Activated CD8-positive, alpha-beta memory T cell treated with anti-CD3 and anti-CD28 coated beads, Interleukin-2, amount 10 ng/mL, durations not matched to agents 7 days and 5 days (primary cell): ENCODE measurements around the gene CERK. TPM values are rescaled to one million over a fixed set of nuclear protein-coding genes. Genes with fewer than 3 reads are reported as not detected.
"Not testable (repeated sequence)": the region's sequence is repeated elsewhere in the genome, so short reads cannot be mapped to it uniquely, and the experiment has no call there.

Source experiments
- ATAC-seq: fragments of 150-1000 bp; cut with Tn5 transposase; one replicate; pipeline ENCODE4 v1.10.0; 2021; ENCODE audit warnings: moderate library complexity
- CTCF ChIA-PET: fragments of 350-600 bp; sonication (Branson Sonifier 250); formaldehyde crosslinking; loops from one replicate; lab custom pipeline; 2021; ENCODE audit warnings: antibody characterized with exemption; lab: Charles Lee
- DNase-seq: peaks from one replicate; pipeline ENCODE4 v3.0.0-alpha.2; 2020
- H3K27ac Mint-ChIP-seq: one replicate; pipeline ENCODE4 v1.8.0; 2021; ENCODE audit warnings: mild to moderate bottlenecking, mixed read lengths
- H3K27me3 Mint-ChIP-seq: one replicate; pipeline ENCODE4 v1.8.0; 2021; ENCODE audit warnings: mixed read lengths
- H3K36me3 Mint-ChIP-seq: one replicate; pipeline ENCODE4 v1.8.0; 2021; ENCODE audit warnings: mild to moderate bottlenecking, mixed read lengths
- H3K4me1 Mint-ChIP-seq: one replicate; pipeline ENCODE4 v1.8.0; 2021; ENCODE audit warnings: mixed read lengths
- H3K4me3 Mint-ChIP-seq: one replicate; pipeline ENCODE4 v1.8.0; 2021; ENCODE audit warnings: mild to moderate bottlenecking, moderate library complexity, mixed read lengths
- H3K9me3 Mint-ChIP-seq: one replicate; pipeline ENCODE4 v1.8.0; 2022; ENCODE audit warnings: low read depth, mixed read lengths
- total RNA-seq, 2 experiments: library from RNA; stranded (reverse); gene quantifications; one replicate each; pipeline ENCODE4 v1.2.3, GENCODE V29; 2021

The CERK gene
- total RNA-seq, 2 experiments from 2014 or later: 53.3 to 59.7 TPM

DNA sequence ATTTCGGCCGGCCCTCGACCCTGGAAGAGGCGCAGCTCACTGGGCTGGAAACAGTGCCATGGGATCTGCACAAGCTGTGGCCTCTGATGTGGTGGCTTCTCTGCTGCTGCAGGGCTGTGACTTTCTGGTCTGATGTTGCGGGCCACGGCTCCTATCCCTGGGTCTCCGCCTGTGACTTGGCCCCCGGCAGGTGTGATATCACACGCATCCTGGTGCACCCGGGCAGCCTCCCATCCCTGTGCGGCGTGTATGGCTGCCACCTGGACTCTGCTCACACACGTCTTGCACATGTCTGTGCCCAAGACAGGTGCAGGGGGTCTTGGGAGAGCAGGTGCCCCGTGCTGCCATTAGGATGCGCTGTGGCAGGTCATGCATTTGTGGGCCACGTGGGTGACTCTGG lies 86.7 kb downstream of the CERK start:
- H3K4me1 Mint-ChIP-seq: peaks cover 15% of the 10 kb centered on the region
- no peaks in the 10 kb centered on the region for H3K9me3 Mint-ChIP-seq
- H3K27me3 Mint-ChIP-seq: no peaks in the 10 kb centered on the region
- H3K36me3 Mint-ChIP-seq: no peaks in the 10 kb centered on the region
- no peak for DNase-seq
- H3K4me3 Mint-ChIP-seq: no peak overlapping the region
- ATAC-seq: no peak
- CTCF ChIA-PET: no interaction called here
- no peak overlapping the region for H3K27ac Mint-ChIP-seq

GRCh38 chr22:46650078-46650810 lies 87.8 kb downstream of the CERK start:
- H3K36me3 Mint-ChIP-seq: no peaks in the 10 kb centered on the region
- no peak overlapping the region for H3K27ac Mint-ChIP-seq
- CTCF ChIA-PET: no interaction called here
- no peak for ATAC-seq
- H3K4me1 Mint-ChIP-seq: peaks cover 15% of the 10 kb centered on the region
- DNase-seq: no peak
- no peaks in the 10 kb centered on the region for H3K27me3 Mint-ChIP-seq
- H3K4me3 Mint-ChIP-seq: no peak overlapping the region
- no peaks in the 10 kb centered on the region for H3K9me3 Mint-ChIP-seq

DNA sequence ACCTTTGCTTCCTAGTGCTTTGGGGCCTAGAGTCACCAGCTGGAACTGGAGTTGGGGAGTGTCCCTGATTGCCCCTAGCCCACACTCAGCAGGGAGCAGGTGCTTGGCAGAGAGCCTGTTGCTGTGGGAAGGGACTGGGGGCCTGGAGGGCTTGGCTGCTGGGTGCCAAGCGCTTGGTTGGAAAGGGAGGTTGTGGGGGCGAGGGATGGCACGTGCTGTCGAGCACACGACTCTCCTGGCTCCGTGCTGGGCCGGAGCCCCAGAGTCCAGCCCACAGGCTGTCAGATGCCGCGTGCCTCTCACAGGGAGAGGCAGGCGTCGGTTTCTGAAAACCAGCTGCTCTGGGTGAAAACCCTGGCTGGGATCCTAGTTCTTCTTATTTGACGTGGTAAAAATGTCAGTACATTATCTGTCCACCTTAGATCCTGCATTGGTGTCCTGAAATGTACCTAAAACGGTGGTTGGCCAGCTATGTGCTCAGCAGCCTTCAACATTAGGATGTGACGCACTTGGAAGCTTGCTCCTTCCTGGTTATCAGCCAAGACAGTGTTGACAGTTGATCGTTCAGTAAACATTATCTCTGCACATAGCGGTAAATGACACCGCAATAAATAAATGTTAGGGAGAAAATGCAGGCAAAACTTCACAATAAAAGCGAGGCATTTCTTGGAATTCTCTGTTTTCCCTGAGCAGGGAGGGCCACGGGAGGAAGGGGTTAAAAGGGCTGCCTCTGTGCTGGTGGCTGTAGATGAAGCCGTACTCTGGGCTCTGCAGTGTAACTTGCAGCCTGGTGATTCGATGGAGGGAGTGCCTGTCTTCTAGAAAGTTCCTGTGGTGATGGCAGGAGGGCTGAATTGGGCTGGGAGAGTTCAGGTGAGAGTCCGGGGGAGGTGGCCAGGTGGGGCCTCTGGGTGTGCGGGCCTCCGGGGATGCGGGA lies 88.6 kb downstream of the CERK start:
- ATAC-seq (no peak), DNase-seq (no peak)
- CTCF ChIA-PET: no interaction called here
- no peaks in the 10 kb centered on the region for H3K9me3 Mint-ChIP-seq
- H3K4me3 Mint-ChIP-seq: no peak overlapping the region
- H3K4me1 Mint-ChIP-seq: peaks cover 15% of the 10 kb centered on the region
- H3K27ac Mint-ChIP-seq: no peak overlapping the region
- no peaks in the 10 kb centered on the region for H3K27me3 Mint-ChIP-seq
- no peaks in the 10 kb centered on the region for H3K36me3 Mint-ChIP-seq

DNA sequence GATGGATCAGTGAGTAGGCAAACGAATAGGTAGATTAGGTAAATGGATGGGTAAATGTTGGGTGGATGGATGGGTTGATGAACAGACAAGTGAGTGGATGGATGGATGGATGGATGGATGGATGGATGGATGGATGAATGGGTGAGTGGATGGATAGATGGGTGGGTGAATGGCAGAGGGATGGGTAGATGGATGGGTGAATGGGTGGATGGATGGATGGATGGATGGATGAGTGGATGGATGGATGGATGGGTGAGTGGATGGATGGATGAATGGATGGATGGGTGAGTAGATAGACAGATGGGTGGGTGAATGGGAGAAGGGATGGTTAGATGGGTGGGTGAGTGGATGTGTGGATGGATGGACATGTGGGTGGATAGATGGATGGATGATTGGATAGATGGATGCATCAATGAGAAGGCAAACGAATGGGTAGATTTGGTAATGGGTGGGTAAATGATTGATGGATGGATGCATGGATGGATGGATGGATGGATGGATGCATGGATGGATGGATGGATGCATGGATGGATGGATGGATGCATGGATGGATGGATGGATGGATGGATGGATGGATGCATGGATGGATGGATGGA lies 89.7 kb downstream of the CERK start:
- H3K36me3 Mint-ChIP-seq, ATAC-seq, H3K27ac Mint-ChIP-seq, H3K9me3 Mint-ChIP-seq, DNase-seq, H3K4me3 Mint-ChIP-seq, CTCF ChIA-PET, H3K27me3 Mint-ChIP-seq, H3K4me1 Mint-ChIP-seq: not testable (repeated sequence)

DNA sequence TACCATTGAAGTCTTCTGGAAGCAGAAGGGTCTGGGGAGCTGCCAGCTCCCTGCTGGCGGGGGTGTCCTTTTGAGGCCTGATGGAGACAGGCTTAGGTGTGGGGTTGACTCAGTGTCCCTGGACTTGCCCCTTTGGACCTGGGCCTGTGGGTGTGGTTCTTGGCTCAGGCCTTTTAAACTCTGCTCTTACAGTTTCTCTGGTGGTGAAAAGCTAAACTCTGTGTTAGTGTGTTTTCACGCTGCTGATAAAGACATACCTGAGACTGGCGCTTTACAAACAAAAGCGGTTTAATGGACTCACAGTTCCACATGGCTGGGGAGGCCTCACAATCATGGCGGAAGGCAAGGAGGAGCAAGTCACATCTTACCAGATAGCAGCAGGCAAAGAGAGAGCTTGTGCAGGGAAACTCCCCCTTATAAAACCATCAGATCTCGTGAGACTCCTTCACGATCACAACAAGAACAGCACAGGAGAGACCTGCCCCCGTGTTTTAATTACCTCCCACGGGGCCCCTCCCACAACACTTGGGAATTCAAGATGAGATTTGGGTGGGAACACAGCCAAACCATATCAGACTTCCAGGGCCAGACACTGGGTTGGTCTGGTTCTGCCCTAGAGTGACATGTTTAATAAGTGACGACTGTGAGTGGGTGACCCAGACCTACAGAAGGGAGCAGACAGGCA lies 91.4 kb downstream of the CERK start:
- H3K9me3 Mint-ChIP-seq: no peaks in the 10 kb centered on the region
- no peaks in the 10 kb centered on the region for H3K4me1 Mint-ChIP-seq
- H3K27me3 Mint-ChIP-seq: no peaks in the 10 kb centered on the region
- DNase-seq (no peak), ATAC-seq (no peak)
- peaks cover 3% of the 10 kb centered on the region for H3K36me3 Mint-ChIP-seq
- CTCF ChIA-PET: interaction anchor here (1.6 kb wide), 1 partner anchor 83 kb away, joined by 4 read pairs; no protein-coding TSS in a partner anchor
- H3K27ac Mint-ChIP-seq: no peak overlapping the region
- H3K4me3 Mint-ChIP-seq: no peak overlapping the region

GRCh38 chr22:46642840-46643480 lies 95.1 kb downstream of the CERK start:
- H3K9me3 Mint-ChIP-seq, H3K27me3 Mint-ChIP-seq, H3K27ac Mint-ChIP-seq, H3K4me1 Mint-ChIP-seq, H3K36me3 Mint-ChIP-seq, CTCF ChIA-PET, H3K4me3 Mint-ChIP-seq, DNase-seq, ATAC-seq: not testable (repeated sequence)

DNA sequence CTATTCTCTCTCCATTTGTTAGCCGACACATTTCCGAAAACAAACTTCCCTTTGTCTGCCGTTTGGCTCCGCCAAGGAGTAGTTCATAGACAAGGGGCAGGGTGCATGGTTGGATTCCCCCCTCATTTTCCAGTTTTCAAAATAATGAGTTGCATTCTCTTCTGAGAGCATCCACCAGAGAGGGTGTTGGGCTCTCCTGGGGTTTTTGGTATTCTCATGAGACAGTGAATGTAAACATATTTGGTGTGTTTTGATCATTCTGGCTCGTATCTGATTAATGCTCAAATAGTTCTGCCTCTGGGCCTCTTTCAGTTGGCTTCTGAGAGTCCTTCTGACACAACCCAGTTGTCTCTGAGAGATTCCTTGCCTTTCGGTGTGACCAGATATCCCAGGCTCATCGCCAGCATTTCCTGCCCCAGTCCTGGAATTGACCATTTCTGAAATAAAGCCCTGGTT lies 96.2 kb downstream of the CERK start:
- H3K27ac Mint-ChIP-seq: no peak overlapping the region
- no peaks in the 10 kb centered on the region for H3K9me3 Mint-ChIP-seq
- H3K4me3 Mint-ChIP-seq: no peak overlapping the region
- CTCF ChIA-PET: no interaction called here
- no peaks in the 10 kb centered on the region for H3K27me3 Mint-ChIP-seq
- H3K36me3 Mint-ChIP-seq: peaks cover 3% of the 10 kb centered on the region
- no peaks in the 10 kb centered on the region for H3K4me1 Mint-ChIP-seq
- no peak for DNase-seq
- no peak for ATAC-seq

- no peak for DNase-seq
Measured at GRCh38 chr22:46640293-46641055, 97.6 kb downstream of the CERK start.

DNA sequence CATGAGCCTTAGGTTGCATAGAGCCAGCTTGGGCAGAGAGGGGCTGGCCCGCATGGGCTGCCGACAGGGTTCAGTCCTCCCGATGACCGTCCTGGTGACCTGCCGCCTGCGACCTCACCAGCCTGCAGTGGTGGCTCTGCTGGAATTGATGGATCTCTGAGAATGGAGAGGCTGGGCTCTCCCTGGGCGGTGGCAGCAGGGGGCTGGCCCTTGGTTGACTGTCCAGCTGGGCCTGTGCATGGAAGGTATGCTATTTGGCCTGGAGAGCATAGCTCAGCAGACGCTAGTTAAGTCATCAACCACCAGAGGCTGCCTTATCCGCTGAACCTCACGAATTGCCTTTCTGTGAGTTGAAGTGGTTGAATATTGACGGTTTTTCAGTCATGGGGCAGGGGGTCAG lies 98.2 kb downstream of the CERK start:
- no peaks in the 10 kb centered on the region for H3K9me3 Mint-ChIP-seq
- H3K4me3 Mint-ChIP-seq: no peak overlapping the region
- H3K4me1 Mint-ChIP-seq: no peaks in the 10 kb centered on the region
- no peak for DNase-seq
- CTCF ChIA-PET: no interaction called here
- ATAC-seq: no peak
- H3K27me3 Mint-ChIP-seq: no peaks in the 10 kb centered on the region
- no peak overlapping the region for H3K27ac Mint-ChIP-seq
- H3K36me3 Mint-ChIP-seq: peaks cover 3% of the 10 kb centered on the region

More at GRCh38 chr22:46640293-46641055, 97.6 kb downstream of the CERK start:
- peaks cover 3% of the 10 kb centered on the region for H3K36me3 Mint-ChIP-seq
- H3K27ac Mint-ChIP-seq: no peak overlapping the region
- CTCF ChIA-PET: no interaction called here
- no peaks in the 10 kb centered on the region for H3K4me1 Mint-ChIP-seq
- no peak overlapping the region for H3K4me3 Mint-ChIP-seq
- no peaks in the 10 kb centered on the region for H3K27me3 Mint-ChIP-seq
- ATAC-seq: no peak
- no peaks in the 10 kb centered on the region for H3K9me3 Mint-ChIP-seq

- DNase-seq: no peak
- Mint-ChIP-seq H3K36me3 (peaks cover 3% of the 10 kb centered on the region), H3K4me3 (no peak overlapping the region), H3K27ac (no peak overlapping the region), H3K9me3 (no peaks in the 10 kb centered on the region), H3K4me1 (no peaks in the 10 kb centered on the region), H3K27me3 (no peaks in the 10 kb centered on the region)
- ATAC-seq: no peak
- CTCF ChIA-PET: no interaction called here
Measured at GRCh38 chr22:46638601-46639431, 99.2 kb downstream of the CERK start.

- peaks cover 1% of the 10 kb centered on the region for H3K36me3 Mint-ChIP-seq
- no peaks in the 10 kb centered on the region for H3K4me1 Mint-ChIP-seq
- no peaks in the 10 kb centered on the region for H3K27me3 Mint-ChIP-seq
- no peaks in the 10 kb centered on the region for H3K9me3 Mint-ChIP-seq
- CTCF ChIA-PET: no interaction called here
- no peak for ATAC-seq
- no peak overlapping the region for H3K27ac Mint-ChIP-seq
- no peak overlapping the region for H3K4me3 Mint-ChIP-seq
- no peak for DNase-seq
Measured at GRCh38 chr22:46637711-46638600, 100.1 kb downstream of the CERK start.
